Upper lobe of right lung (tissue), 1 donor: ENCODE measurements around the gene CECR2. TPM values are rescaled to one million over a fixed set of nuclear protein-coding genes. Genes with fewer than 3 reads are reported as not detected.

Experiments used
- ATAC-seq: fragments of 200-7000 bp; cut with Tn5 transposase; one replicate; pipeline ENCODE4 v1.9.1; 2020; ENCODE audit warnings: mild to moderate bottlenecking, moderate library complexity
- DNase-seq: peaks from one replicate; pipeline ENCODE4 v3.0.0-alpha.2; 2020
- H3K27ac ChIP-seq: fragments of 200-600 bp; one replicate; pipeline ENCODE4 v1.8.0; 2022
- H3K27me3 ChIP-seq: fragments of 200-600 bp; one replicate; pipeline ENCODE4 v1.8.0; 2022; ENCODE audit warnings: mild to moderate bottlenecking
- H3K36me3 ChIP-seq: fragments of 200-600 bp; one replicate; pipeline ENCODE4 v1.8.0; 2022
- H3K4me1 ChIP-seq: fragments of 200-600 bp; one replicate; pipeline ENCODE4 v1.8.0; 2022
- H3K4me3 ChIP-seq: fragments of 200-600 bp; one replicate; pipeline ENCODE4 v1.8.0; 2022; ENCODE audit warnings: mild to moderate bottlenecking
- H3K9me3 ChIP-seq: fragments of 200-600 bp; one replicate; pipeline ENCODE4 v1.8.0; 2022
- CTCF ChIP-seq: fragments of 200-600 bp; IDR thresholded peaks from one replicate; pipeline ENCODE4 v1.8.0; 2022; ENCODE audit warnings: antibody characterized with exemption
- intact Hi-C: fragments of 100-400 bp; cut with DNase I; formaldehyde crosslinking; loops from one replicate; pipeline ENCODE4 v1.11.0; 2022
- total RNA-seq: library from RNA; stranded (reverse); fragmentation: NEBNext Ultra II Directional; extraction: Animal tissue kit (Norgen Biotek cat#: 25700); gene quantifications from one replicate; pipeline ENCODE4 v1.2.1, GENCODE V29; 2021
- donor health status: DM: no; HTN: yes; CAD: no; lungs with severe emphysema.

CECR2 gene
- total RNA-seq, 1 donor from 2014 or later: 7.2 TPM

DNA sequence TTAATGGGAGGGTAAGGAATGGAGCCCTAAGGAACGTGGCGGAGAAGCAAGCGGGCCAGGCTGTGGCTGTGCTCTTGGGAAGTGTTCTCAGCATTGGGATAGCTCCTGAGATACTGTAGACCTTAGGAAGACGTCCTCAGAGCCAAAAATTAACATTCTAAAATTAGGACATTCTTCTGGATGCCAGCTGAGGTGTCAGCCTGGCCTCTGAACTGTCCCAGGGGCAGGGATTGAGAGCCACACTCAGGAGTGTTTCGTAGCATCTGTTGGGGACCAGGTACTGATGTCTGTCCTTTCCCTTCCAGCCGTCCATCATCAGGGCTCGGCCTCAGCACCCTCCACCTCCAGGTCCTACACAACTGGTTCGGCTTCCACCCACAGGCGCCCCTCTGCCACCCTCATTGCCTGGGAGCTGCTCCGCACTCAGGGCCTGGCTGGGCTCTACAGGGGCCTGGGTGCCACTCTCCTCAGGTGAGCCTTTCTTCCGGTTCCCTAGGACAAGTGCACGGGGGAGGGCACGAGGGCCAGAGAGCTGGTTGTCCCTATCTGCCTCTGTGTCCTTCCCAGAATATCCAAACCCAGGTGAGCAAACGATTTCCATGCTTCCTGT, 217.7 kb downstream of the CECR2 start:
- H3K4me1 ChIP-seq: no peaks in the 10 kb centered on the region
- peaks cover 19% of the 10 kb centered on the region for H3K36me3 ChIP-seq
- TF ChIP-seq CTCF: no peak
- no peaks in the 10 kb centered on the region for H3K9me3 ChIP-seq
- no peak overlapping the region for H3K4me3 ChIP-seq
- no peak for ATAC-seq
- H3K27me3 ChIP-seq: no peaks in the 10 kb centered on the region
- peak; percentile 61 for DNase-seq
- intact Hi-C loops: no loop called here
- no peak overlapping the region for H3K27ac ChIP-seq

DNA sequence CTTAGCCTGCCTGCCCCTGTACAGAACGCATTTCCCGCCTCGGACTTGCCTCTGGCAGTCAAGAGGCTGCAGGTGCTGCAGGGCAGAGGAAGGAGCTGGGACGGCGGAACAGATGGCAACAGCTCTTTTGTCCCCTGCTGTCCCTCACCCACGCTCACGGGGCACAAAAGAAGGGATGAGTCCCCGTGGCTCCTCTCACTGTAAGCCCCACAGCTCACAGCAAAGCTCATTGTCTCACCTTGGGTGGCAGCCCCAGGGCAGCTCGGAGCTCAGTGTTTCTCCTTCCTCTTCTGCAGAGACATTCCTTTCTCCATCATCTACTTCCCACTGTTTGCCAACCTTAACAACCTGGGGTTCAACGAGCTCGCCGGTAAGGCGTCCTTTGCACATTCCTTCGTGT, 218.4 kb downstream of the CECR2 start:
- ATAC-seq (peak; percentile 29), DNase-seq (peak; percentile 38)
- TF ChIP-seq CTCF: no peak

GRCh38 chr22:17588606-17589005, 219.3 kb downstream of the CECR2 start:
- Histone ChIP-seq H3K4me3 (no peak overlapping the region), H3K27me3 (no peaks in the 10 kb centered on the region), H3K4me1 (no peaks in the 10 kb centered on the region), H3K9me3 (no peaks in the 10 kb centered on the region), H3K27ac (no peak overlapping the region), H3K36me3 (peaks cover 36% of the 10 kb centered on the region)
- ATAC-seq (no peak), DNase-seq (peak; percentile 44)
- intact Hi-C loops: no loop called here
- no peak for TF ChIP-seq CTCF

More for the DNA sequence above, 218.4 kb downstream of the CECR2 start:
- no peaks in the 10 kb centered on the region for H3K9me3 ChIP-seq
- H3K4me1 ChIP-seq: no peaks in the 10 kb centered on the region
- no peak overlapping the region for H3K4me3 ChIP-seq
- peaks cover 26% of the 10 kb centered on the region for H3K36me3 ChIP-seq
- intact Hi-C loops: no loop called here
- H3K27me3 ChIP-seq: no peaks in the 10 kb centered on the region
- H3K27ac ChIP-seq: no peak overlapping the region

DNA sequence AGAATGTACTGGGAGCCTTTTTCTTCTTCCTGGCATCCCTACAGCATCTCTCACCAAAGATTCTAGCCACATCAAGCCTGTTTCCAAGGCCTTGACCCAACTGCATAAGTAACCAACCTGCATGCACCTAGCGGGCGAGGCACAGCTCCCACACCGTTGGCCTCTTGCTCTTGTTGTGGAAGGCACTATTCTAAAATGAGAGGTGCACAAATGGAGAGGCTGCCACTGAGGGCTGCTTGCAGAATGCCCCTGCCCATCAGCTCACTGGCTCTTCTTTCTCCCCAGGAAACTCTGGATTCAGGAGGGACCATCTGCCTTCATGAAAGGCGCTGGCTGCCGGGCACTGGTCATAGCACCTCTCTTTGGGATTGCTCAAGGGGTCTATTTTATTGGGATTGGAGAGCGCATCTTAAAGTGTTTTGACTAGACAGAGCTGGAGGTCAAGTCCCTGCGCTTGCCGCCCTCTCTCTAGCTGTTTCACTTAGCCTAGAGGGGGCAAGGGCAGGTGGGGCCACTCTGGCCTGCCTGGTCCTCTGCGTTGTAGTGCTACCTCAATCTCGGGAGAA, 220.6 kb downstream of the CECR2 start:
- DNase-seq (peak; percentile 48), ATAC-seq (no peak)
- Histone ChIP-seq H3K4me1 (no peaks in the 10 kb centered on the region), H3K9me3 (no peaks in the 10 kb centered on the region), H3K27ac (no peak overlapping the region), H3K27me3 (no peaks in the 10 kb centered on the region), H3K4me3 (no peak overlapping the region), H3K36me3 (peaks cover 49% of the 10 kb centered on the region)
- intact Hi-C loops: no loop called here
- TF ChIP-seq CTCF: no peak

GRCh38 chr22:17590586-17590985, 221.3 kb downstream of the CECR2 start:
- H3K9me3 ChIP-seq: no peaks in the 10 kb centered on the region
- ATAC-seq: no peak
- peaks cover 56% of the 10 kb centered on the region for H3K36me3 ChIP-seq
- no peaks in the 10 kb centered on the region for H3K4me1 ChIP-seq
- H3K4me3 ChIP-seq: no peak overlapping the region
- no peak for TF ChIP-seq CTCF
- intact Hi-C loops: no loop called here
- H3K27me3 ChIP-seq: no peaks in the 10 kb centered on the region
- peak; percentile 46 for DNase-seq
- H3K27ac ChIP-seq: no peak overlapping the region
